HG03066 (cell line): ENCODE results near the gene POGZ.
A peak's percentile ranks its signal among the peaks of the same experiment; 100 is the strongest.
"Not testable (repeated sequence)": the region's sequence is repeated elsewhere in the genome, so short reads cannot be mapped to it uniquely, and the experiment has no call there.

Experiments
- ATAC-seq: cut with Tn5 transposase; IDR thresholded peaks from one replicate; pipeline ENCODE4 v1.9.1; 2021; ENCODE audit warnings: low read depth; ENCODE audit not compliant: unreplicated experiment

POGZ gene

DNA sequence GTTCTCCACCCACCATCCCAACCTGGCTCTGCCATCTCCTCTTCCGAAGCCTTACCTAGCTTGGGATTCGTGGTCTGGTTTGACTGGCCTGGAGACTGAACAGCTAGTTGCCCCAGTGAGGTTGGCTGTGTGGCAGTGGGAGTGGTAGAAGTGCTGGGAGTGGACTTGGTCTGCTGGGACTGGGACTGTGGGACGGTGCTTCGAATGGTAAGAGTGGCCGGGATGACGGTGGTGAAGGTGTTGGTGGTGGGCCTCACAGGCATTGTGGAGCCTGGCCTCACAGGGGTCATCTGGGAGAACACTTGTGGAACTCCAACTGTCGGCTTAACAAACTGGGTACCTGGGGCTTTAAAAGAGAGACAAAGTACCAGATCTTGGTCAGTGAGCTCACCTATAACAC lies 31.2 kb downstream of the POGZ start:
- no peak for ATAC-seq

DNA sequence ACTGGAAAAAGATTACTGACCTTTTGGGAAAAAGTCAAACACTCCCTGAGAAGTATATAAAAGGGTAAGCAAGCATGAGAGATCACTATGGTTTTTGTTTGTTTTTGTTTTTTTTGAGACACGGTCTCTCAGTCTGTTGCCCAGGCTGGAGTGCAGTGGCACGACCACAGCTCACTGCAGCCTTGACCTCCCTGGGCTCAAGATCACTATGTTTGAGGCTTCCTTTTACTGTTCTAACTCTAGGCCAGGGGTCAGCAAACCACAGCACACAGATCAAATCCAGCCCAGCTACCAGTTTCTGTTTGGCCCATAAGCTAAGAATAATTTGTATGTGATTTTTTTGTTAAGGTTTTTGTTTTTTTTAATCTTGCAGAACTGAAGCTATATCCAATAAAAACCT lies 34.2 kb downstream of the POGZ start:
- ATAC-seq, result no peak

GRCh38 chr1:151419819-151420218 lies 39.5 kb downstream of the POGZ start:
- no peak for ATAC-seq

DNA sequence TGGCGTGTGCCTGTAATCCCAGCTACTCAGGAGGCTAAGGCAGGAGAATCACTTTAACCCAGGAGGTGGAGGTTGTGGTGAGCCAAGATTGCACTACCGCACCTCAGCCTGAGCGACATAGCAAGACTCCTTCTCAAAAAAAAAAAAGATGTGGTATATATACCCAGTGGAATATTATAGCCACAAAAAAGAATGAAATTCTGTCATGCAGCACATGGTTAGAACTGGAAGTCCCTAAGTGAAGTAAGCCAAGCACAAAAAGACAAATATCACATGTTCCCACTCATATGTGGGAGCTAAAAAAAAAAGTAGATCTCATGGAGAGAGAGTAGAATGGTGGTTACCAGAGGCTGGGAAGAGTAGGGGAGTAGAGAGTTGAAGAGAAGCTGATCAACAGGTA lies 41.2 kb downstream of the POGZ start:
- ATAC-seq, result no peak

GRCh38 chr1:151416231-151416630 lies 43.1 kb downstream of the POGZ start:
- no peak for ATAC-seq

DNA sequence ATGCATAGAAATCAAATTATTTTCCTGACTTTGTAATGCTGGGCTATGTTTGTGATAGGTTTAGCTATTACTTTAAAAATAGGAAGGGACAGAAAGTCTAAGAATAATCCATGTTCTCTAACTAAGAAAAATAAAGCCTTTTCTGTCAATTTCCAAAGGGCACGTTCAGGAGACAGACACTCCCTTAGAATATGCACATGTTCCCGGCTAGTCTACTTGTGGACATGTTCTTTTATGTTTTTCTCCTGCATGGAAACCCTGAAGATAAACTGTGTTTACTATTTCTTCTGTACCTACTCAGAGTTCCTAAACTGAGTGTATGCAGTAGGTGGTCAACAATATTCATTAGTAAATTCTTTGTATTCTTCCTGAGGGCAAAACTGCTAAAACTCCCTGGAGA lies 47.4 kb downstream of the POGZ start:
- ATAC-seq, result no peak

GRCh38 chr1:151408891-151409290 lies 50.4 kb downstream of the POGZ start:
- ATAC-seq, result no peak

- ATAC-seq, result no peak
These were observed 52.0 kb downstream of the POGZ start for GRCh38 chr1:151407304-151407703.

DNA sequence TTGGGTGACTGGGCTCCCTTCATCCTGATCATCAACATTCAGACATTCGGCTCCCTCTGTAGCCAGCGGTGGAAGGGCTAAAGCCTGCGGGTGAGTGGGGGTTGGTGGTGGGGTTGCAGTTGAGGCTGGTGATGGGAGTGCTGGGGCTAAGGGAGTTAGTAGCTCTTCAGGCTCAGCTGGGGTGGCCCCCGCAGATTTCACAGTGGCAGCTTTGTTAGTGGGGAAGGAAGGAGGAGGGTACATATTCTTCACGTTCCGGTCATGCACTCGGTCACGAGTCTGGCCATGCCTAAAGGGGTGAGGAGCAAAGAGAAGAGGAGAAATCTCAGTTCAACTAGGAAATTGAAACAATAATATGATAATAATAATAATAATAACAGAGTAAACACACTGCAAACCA lies 53.1 kb downstream of the POGZ start:
- no peak for ATAC-seq

DNA sequence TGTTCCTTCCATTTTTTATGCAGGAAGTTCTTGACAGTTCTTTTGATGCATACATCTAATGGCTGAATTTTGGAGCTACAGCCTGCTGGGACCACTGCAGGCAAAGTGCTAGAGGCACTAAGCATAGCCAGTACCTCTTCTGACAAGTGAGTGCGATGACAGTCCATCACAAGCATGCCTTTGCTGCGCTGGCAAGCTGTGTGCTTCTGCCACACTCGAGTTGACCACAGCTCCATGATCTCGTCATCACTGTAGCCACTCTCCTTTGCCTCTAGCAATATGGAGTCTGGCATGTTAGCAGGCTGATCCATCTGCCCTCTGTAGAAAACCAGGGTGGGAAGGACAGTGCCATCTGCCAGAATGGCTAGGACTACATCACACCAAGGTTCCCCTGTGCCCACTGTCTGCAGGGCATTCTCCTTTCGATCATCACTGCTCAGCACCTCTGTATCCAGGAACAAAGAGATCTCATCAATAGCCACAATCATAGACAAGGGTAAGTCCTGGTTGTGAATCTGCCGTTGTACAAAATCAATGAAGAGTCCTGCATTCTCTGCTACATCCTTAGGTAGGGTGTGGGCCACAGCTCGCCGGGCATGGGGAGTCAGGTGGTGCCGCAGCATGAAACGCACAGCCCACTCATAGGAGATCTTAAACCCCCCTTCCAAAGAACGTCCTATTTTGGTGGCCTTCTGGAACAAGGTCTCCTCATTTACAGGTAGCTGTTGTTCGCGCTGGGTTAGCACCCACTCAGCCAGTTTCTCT lies 53.9 kb downstream of the POGZ start:
- no peak for ATAC-seq

DNA sequence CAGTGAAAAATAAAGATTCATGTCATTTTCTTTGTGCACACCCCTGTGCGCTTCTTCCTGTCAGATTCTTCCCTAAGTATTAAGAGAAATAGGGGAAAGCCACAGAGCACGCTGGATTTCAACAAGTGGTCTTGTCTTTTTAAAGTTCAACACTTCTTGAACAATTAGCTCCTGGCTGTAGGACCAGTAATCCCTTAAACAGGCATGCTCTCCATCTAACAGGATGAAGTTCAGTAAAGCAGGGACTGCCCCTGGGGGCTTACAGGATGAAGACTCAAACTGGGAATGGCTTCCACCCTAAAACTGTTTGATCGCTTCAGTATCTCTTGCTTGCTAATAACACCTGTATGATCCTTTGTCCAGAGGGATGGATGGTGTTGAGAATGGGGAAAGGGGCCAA lies 55.7 kb downstream of the POGZ start:
- no peak for ATAC-seq

DNA sequence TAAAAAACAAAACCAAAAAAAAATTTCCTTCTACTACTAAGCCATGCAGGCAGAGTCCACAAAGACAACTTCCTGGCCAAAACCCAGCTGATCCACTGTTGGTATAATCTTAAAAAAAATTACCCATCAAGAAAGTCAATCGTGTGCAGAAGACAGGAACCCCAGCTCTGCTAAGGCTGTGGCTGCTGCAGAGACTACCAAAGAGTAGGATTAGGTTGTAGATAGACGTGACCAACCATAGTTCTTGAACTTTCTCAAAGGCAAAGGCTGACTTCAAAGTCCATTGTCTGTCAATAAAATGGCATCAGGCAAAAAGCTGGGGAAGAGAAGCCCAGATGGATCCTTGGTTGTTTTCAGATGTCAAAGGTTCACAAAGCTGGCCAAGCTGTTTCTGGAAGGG lies 56.5 kb downstream of the POGZ start:
- ATAC-seq, result no peak

GRCh38 chr1:151401860-151402259 lies 57.4 kb downstream of the POGZ start:
- no peak for ATAC-seq

GRCh38 chr1:151401125-151401788 lies 58.0 kb downstream of the POGZ start:
- no peak for ATAC-seq

GRCh38 chr1:151399324-151400171 lies 59.7 kb downstream of the POGZ start, which contains the start of gene PSMB4:
PSMB4 (plus strand) TSS chr1:151399573; CDS start chr1:151399588, 15 bp downstream.
- peak; percentile 79 for ATAC-seq

GRCh38 chr1:151396265-151396664 lies 63.0 kb downstream of the POGZ start:
- not testable (repeated sequence) for ATAC-seq

GRCh38 chr1:151393583-151393982 lies 65.7 kb downstream of the POGZ start:
- no peak for ATAC-seq

- ATAC-seq, result no peak
These were observed 68.2 kb downstream of the POGZ start for GRCh38 chr1:151391079-151391563.

DNA sequence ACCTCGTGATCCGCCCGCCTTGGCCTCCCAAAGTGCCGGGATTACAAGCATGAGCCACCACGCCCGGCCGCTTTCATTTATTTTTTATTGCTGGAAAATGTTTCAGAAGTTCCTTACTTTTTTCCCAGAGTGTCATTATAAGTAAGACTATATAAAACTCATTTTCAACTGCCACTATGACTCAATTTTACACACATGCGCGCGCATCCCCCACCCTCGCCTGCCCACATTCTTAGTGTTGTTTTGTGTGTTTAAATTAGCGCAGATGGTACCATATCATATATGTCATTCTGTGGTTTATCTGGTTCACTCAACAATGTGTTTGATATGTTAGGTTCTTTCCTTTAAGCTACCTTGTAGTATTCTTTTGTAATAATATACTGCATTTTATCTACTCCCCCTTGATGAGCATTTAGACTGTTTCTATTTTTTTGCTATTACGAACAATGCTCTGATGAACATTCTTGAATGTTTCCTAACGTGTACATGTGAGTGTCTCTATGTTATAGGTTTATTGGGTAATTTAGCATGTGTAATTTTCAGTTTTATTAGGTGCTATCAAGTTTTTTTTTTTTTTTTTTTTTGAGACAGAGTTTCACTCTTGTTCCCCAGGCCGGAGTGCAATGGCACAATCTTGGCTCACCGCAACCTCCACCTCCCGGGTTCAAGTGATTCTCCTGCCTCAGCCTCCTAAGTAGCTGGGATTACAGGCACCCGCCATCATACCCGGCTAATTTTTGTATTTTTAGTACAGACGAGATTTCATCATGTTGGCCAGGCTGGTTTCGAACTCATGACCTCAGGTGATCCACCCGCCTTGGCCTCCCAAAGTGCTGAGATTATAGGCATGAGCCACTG lies 68.8 kb downstream of the POGZ start:
- not testable (repeated sequence) for ATAC-seq

DNA sequence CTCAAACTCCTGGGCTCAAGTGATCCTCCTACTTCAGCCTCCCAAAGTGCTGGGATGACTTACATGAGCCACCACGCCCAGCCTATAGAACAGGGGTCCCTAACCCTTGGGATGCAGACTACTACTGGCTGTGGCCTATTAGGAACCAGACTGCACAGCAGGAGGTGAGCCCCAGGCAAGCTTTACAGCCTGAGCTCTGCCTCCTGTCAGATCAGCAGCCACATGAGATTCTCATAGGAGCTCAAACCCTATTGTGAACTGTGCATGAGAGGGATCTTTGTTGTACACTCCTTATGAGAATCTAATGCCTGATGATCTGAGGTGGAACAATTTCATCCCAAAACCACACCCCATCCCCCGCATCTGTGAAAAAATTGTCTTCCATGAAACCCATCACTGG lies 73.3 kb downstream of the POGZ start:
- ATAC-seq, result no peak
